Endothelial cell of umbilical vein (primary cell): ENCODE data around the gene TTC13. TPM values are rescaled to one million over a fixed set of nuclear protein-coding genes. Genes with fewer than 3 reads are reported as not detected.

Experiments
- BruUV-seq: library from RNA; stranded (reverse); fragments of 400-500 nt; replicated peaks from 2 replicates; lab custom pipeline; 2021; lab: Mats Ljungman, UMichigan
- CTCF ChIA-PET: fragments of 300-600, 350-600 bp; sonication (Branson Sonifier 250); formaldehyde crosslinking; loops from one replicate; lab custom pipeline; 2021; ENCODE audit warnings: antibody characterized with exemption, inconsistent platforms; lab: Charles Lee
- POLR2A ChIA-PET: fragments of 300-600, 350-600 bp; sonication (Branson Sonifier 250); formaldehyde crosslinking; loops from one replicate; lab custom pipeline; 2021; ENCODE audit warnings: antibody characterized with exemption, inconsistent platforms; lab: Charles Lee
- DNase-seq: peaks from one replicate; pipeline ENCODE4 v3.0.0-alpha.2; 2011; ENCODE audit warnings: low read depth, low spot score
- FAIRE-seq: peaks from 2 replicates; lab custom pipeline; 2011; peaks lifted over from hg19 to GRCh38; lab: Jason Lieb, UNC
- H2AFZ ChIP-seq: 2 replicates; pipeline ENCODE4 v1.6.0; 2012; ENCODE audit warnings: low read depth, low read length, control low read depth, inconsistent platforms
- H3K27ac ChIP-seq: 2 replicates; pipeline ENCODE4 v1.5.1; 2011; ENCODE audit warnings: low read depth, mild to moderate bottlenecking, control low read depth, low read length, moderate library complexity; ENCODE audit not compliant: insufficient read depth
- H3K27me3 ChIP-seq, 2 experiments: 2 replicates each; pipeline versions ENCODE4 v1.6.0 to v1.6.1; 2011; ENCODE audit warnings: low read length in 2 of 2, mixed read lengths in 1 of 2; ENCODE audit not compliant: control insufficient read depth in 2 of 2, insufficient read depth in 2 of 2
- H3K36me3 ChIP-seq, 2 experiments: 2 replicates in 1 of 2; 3 replicates in 1 of 2; pipeline ENCODE4 v1.5.1; 2011; ENCODE audit warnings: low read length in 2 of 2, mild to moderate bottlenecking in 1 of 2, moderate library complexity in 1 of 2; ENCODE audit not compliant: control insufficient read depth in 2 of 2, insufficient read depth in 2 of 2; ENCODE audit errors: extremely low read depth in 1 of 2
- H3K4me1 ChIP-seq: 3 replicates; pipeline ENCODE4 v1.5.1; 2011; ENCODE audit warnings: mild to moderate bottlenecking, low read length; ENCODE audit not compliant: control insufficient read depth, insufficient read depth; ENCODE audit errors: extremely low read depth
- H3K4me2 ChIP-seq: 2 replicates; pipeline ENCODE4 v1.6.1; 2011; ENCODE audit warnings: low read length, control low read depth, mixed read lengths; ENCODE audit not compliant: insufficient read depth
- H3K4me3 ChIP-seq, 3 experiments: fragments of 200-600 bp in 1 of 3; sonication (generic), shearing (Covaris generic) in 1 of 3; replicated peaks in 1 of 3; 2 replicates each; pipeline ENCODE4 v1.5.1; 2011 to 2016; ENCODE audit warnings: control low read depth in 3 of 3, low read length in 3 of 3, mild to moderate bottlenecking in 2 of 3, inconsistent platforms in 1 of 3, low read depth in 1 of 3, moderate library complexity in 1 of 3; ENCODE audit not compliant: insufficient read depth in 1 of 3
- H3K79me2 ChIP-seq: 2 replicates; pipeline ENCODE4 v1.6.0; 2012; ENCODE audit warnings: low read length, inconsistent platforms; ENCODE audit not compliant: control insufficient read depth, insufficient read depth
- H3K9ac ChIP-seq: replicated peaks from 2 replicates; pipeline ENCODE3; 2011; ENCODE audit warnings: low read length, control low read depth; ENCODE audit not compliant: insufficient read depth; ENCODE audit errors: extremely low read depth
- H3K9me1 ChIP-seq: replicated peaks from 3 replicates; pipeline ENCODE4 v1.6.0; 2011; ENCODE audit warnings: mild to moderate bottlenecking, low read length; ENCODE audit not compliant: control insufficient read depth, insufficient read depth; ENCODE audit errors: extremely low read depth
- H3K9me3 ChIP-seq: replicated peaks from 2 replicates; pipeline ENCODE4 v1.5.1; 2012; ENCODE audit warnings: low read length, inconsistent platforms; ENCODE audit not compliant: control insufficient read depth, insufficient read depth
- H4K20me1 ChIP-seq: replicated peaks from 2 replicates; pipeline ENCODE3; 2011; ENCODE audit warnings: mild to moderate bottlenecking, low read length; ENCODE audit not compliant: control insufficient read depth, insufficient read depth; ENCODE audit errors: extremely low read depth
- CTCF ChIP-seq, 2 donors: IDR thresholded peaks; 1 replicate in 1 of 2; 2 replicates in 1 of 2; pipeline ENCODE4 v1.5.1; 2011; ENCODE audit warnings: low read length in 2 of 2, mild to moderate bottlenecking in 2 of 2, moderate library complexity in 2 of 2, control low read depth in 1 of 2, inconsistent platforms in 1 of 2, low read depth in 1 of 2; ENCODE audit not compliant: insufficient read depth in 1 of 2; ENCODE audit errors: extremely low read depth in 1 of 2
- FOS ChIP-seq: IDR thresholded peaks from 2 replicates; pipeline ENCODE4 v1.6.1; 2011; ENCODE audit warnings: mild to moderate bottlenecking, low read length, moderate library complexity, borderline replicate concordance; ENCODE audit not compliant: insufficient read depth
- JUN ChIP-seq: IDR thresholded peaks from 2 replicates; pipeline ENCODE4 v1.6.1; 2011; ENCODE audit warnings: borderline replicate concordance, low read depth; ENCODE audit not compliant: insufficient read length, insufficient read depth
- MAX ChIP-seq: IDR thresholded peaks from 2 replicates; pipeline ENCODE4 v1.6.1; 2011; ENCODE audit not compliant: insufficient read depth, insufficient read length
- POLR2A ChIP-seq: IDR thresholded peaks from 2 replicates; pipeline ENCODE4 v1.6.1; 2012; ENCODE audit warnings: low read depth, mild to moderate bottlenecking, control low read depth, low read length
- dilution Hi-C: fragments of 300-500 bp; cut with MboI; formaldehyde crosslinking; loops from one replicate; pipeline ENCODE4 v1.15.0; 2019; ENCODE audit warnings: low sequenced_read_pairs; ENCODE audit not compliant: extremely low pct_ligation_motif_present
- intact Hi-C: fragments of 100-400 bp; cut with micrococcal nuclease; formaldehyde crosslinking; loops from one replicate; pipeline ENCODE4 v1.10.0; 2022
- microRNA counts: library from miRNA; unstranded; fragments of <30 nt; microRNA quantifications from one replicate; lab custom pipeline; 2016
- polyA plus RNA-seq, 4 experiments: library from polyadenylated mRNA; depleted of rRNA in 3 of 4; stranded (reverse) in 3 of 4; unstranded in 1 of 4; fragments of >200 nt; gene quantifications; 2 replicates each; pipeline versions ENCODE4 v1.2.1 to v1.2.3, GENCODE V29; 2011 to 2012; ENCODE audit warnings: missing spikeins in 1 of 4
- small RNA-seq: library from RNA; depleted of rRNA; stranded (forward); fragments of <200 nt; gene quantifications from one replicate; pipeline ENCODE3, GENCODE V24; 2012; ENCODE audit warnings: low replicate concordance, low read depth; ENCODE audit not compliant: insufficient read depth, insufficient read length
- total RNA-seq: library from RNA; stranded (reverse); gene quantifications from 2 replicates; pipeline ENCODE4 v1.2.3, GENCODE V29; 2021

TTC13 gene
- total and polyA plus RNA-seq, 2 donors (not counting 3 experiments of a cell fraction or from before 2014, with no cell fraction given) = 8.8 to 23.9 TPM

GRCh38 chr1:230857077-230857476 is 121.6 kb downstream of the TTC13 start:
- no peaks in the 10 kb centered on the region for H3K4me1 ChIP-seq
- H2AFZ ChIP-seq = no peak overlapping the region
- no TSS peak for BruUV-seq
- H3K9ac ChIP-seq = no peak overlapping the region
- H3K9me1 ChIP-seq = no peaks in the 10 kb centered on the region
- dilution Hi-C loops = no loop called here
- ChIA-PET POLR2A (no interaction called here), CTCF (no interaction called here)
- no peak overlapping the region for H3K27ac ChIP-seq
- no peak for FAIRE-seq
- intact Hi-C loops = no loop called here
- no peak for TF ChIP-seq MAX
- no peak for TF ChIP-seq JUN
- no peak for TF ChIP-seq CTCF (IDR thresholded peaks at IDR 0.05; ENCODE audit: extremely low read depth in 1 of 2, insufficient read depth in 1 of 2, low read depth in 1 of 2, low read length in 2 of 2)
- no peak for TF ChIP-seq FOS
- no peak for TF ChIP-seq POLR2A
- H3K36me3 ChIP-seq = peaks cover 0 to 3% of the 10 kb centered on the region in 2 experiments
- no peak overlapping the region for H3K4me3 ChIP-seq
- DNase-seq = no peak
- no peaks in the 10 kb centered on the region for H3K27me3 ChIP-seq
- H3K4me2 ChIP-seq = no peak overlapping the region
- H3K79me2 ChIP-seq = no peaks in the 10 kb centered on the region
- no peaks in the 10 kb centered on the region for H3K9me3 ChIP-seq
- H4K20me1 ChIP-seq = no peaks in the 10 kb centered on the region

MicroRNAs encoded within 50 kb of the gene (microRNA counts, 767-probe panel; counts per million panel counts)
- 723 counts per million, percentile 96 among the panel's probes with 10 or more counts for microRNA hsa-miR-1182 (lab: Ali Mortazavi, UCI)

Small RNA genes lying within 50 kb of the gene (small RNA-seq; reads per million reads assigned to genes)
- not detected for gene RN7SL837P

Other genes starting within 250 kb of the TTC13 start
- not detected in 2 replicates for gene CAPN9, start 231.5 kb downstream of the TTC13 start, total RNA-seq
- gene CAPN9, start 231.5 kb downstream of the TTC13 start, polyA plus RNA-seq = not detected in 2 replicates
- gene C1orf198, start 110.3 kb downstream of the TTC13 start, total RNA-seq = 27.7 and 29.2 TPM in 2 replicates
- gene C1orf198, start 110.3 kb downstream of the TTC13 start, polyA plus RNA-seq = 21.2 and 22.1 TPM in 2 replicates
- 10.7 and 12.5 TPM in 2 replicates for gene ARV1, start 233 bp upstream of the TTC13 start, total RNA-seq
- 10.8 and 14.0 TPM in 2 replicates for gene ARV1, start 233 bp upstream of the TTC13 start, polyA plus RNA-seq
- gene FAM89A, start 61.4 kb upstream of the TTC13 start, total RNA-seq = 13.6 and 24.0 TPM in 2 replicates
- 20.9 and 21.0 TPM in 2 replicates for gene FAM89A, start 61.4 kb upstream of the TTC13 start, polyA plus RNA-seq
- not detected in 2 replicates for gene TRIM67, start 183.2 kb upstream of the TTC13 start, total RNA-seq
- not detected in 2 replicates for gene TRIM67, start 183.2 kb upstream of the TTC13 start, polyA plus RNA-seq